ENCODE measurements around the gene FUBP1.

FUBP1 gene

DNA sequence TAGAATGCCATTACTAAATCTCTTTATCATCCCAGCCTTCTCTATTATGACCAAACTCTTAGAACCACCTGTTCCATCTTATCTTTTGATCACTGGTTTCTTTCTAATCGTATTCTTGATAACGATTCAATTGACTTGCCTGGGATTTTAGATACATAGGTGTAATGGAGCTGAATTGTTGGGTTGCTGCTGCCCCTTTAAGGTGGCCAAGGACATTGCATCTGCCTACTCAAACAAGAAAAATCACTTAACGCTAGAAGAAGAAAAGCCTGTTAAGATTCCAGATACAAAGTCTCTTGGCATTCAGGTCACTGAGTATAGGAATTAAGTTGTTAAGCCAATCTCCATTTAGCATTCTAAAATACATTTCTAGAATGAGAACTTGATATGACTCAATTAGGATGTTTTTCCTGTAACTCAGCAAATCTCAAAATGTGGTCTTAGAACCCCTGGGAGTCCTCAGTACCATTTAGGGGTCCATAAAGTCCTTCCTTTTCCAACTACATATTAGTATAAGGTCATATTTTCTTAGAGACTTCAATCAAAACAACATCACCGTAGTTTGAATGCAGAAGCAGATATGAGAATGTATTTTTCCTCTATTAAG, 78.1 kb downstream of the FUBP1 start:
- in situ Hi-C loops (cut with MboI; ENCODE audit: low sequenced_read_pairs, unreplicated experiment), result no loop called here
- peak; percentile 62 for TF ChIP-seq CTCF (IDR thresholded peaks at IDR 0.05; ENCODE audit: borderline replicate concordance, control extremely low read depth, extremely low read depth, insufficient read depth, missing control alignments)
- DNase-seq (ENCODE audit: low spot score), result peak; percentile 38

GRCh38 chr1:77899647-77900320, 79.1 kb downstream of the FUBP1 start:
- in situ Hi-C loops (cut with MboI; ENCODE audit: low sequenced_read_pairs, unreplicated experiment), result no loop called here

More at GRCh38 chr1:77899647-77900320, 79.1 kb downstream of the FUBP1 start:
- TF ChIP-seq CTCF (IDR thresholded peaks at IDR 0.05; ENCODE audit: borderline replicate concordance, control extremely low read depth, extremely low read depth, insufficient read depth, missing control alignments), result no peak
- no peak for DNase-seq (ENCODE audit: low spot score)
